CD4-positive, alpha-beta memory T cell (primary cell): Measurements from ENCODE around the gene STK11IP. TPM values are rescaled to one million over a fixed set of nuclear protein-coding genes. Genes with fewer than 3 reads are reported as not detected.

Source experiments
- CTCF ChIA-PET: fragments of 350-600 bp; sonication (Branson Sonifier 250); formaldehyde crosslinking; loops from one replicate; lab custom pipeline; 2021; ENCODE audit warnings: inconsistent platforms; ENCODE audit not compliant: partially characterized antibody; lab: Charles Lee
- POLR2A ChIA-PET: fragments of 350-600 bp; sonication (Branson Sonifier 250); formaldehyde crosslinking; loops from one replicate; lab custom pipeline; 2021; ENCODE audit not compliant: partially characterized antibody; lab: Charles Lee
- DNase-seq, 5 donors: peaks; one replicate each; pipeline versions ENCODE4 v3.0.0 to v3.0.0-alpha.2; 2020 to 2022; ENCODE audit warnings: mixed read lengths in 1 of 5
- H3K27ac ChIP-seq: one replicate; pipeline ENCODE4 v1.7.0; 2013; ENCODE audit warnings: low read depth, low read length
- H3K27me3 ChIP-seq: 2 replicates; pipeline ENCODE4 v1.7.0; 2013; ENCODE audit warnings: mild to moderate bottlenecking, low read length, moderate library complexity; ENCODE audit not compliant: insufficient read depth
- H3K36me3 ChIP-seq: 2 replicates; pipeline ENCODE4 v1.7.0; 2013; ENCODE audit warnings: mild to moderate bottlenecking, low read length, moderate library complexity; ENCODE audit not compliant: insufficient read depth
- H3K4me1 ChIP-seq: 2 replicates; pipeline ENCODE4 v1.7.0; 2013; ENCODE audit warnings: mild to moderate bottlenecking, low read length, moderate library complexity; ENCODE audit not compliant: insufficient read depth
- H3K4me3 ChIP-seq, 2 donors: one replicate each; pipeline ENCODE4 v1.7.0; 2013; ENCODE audit warnings: low read length in 2 of 2, mild to moderate bottlenecking in 1 of 2
- H3K9me3 ChIP-seq, 2 donors: one replicate each; pipeline ENCODE4 v1.7.0; 2013; ENCODE audit warnings: low read length in 2 of 2, control low read depth in 1 of 2; ENCODE audit not compliant: control insufficient read depth in 1 of 2
- H3K27ac Mint-ChIP-seq, 7 donors: one replicate each; pipeline ENCODE4 v1.8.0; 2020 to 2021; ENCODE audit warnings: mixed read lengths in 7 of 7, mild to moderate bottlenecking in 6 of 7, inconsistent platforms in 3 of 7, moderate library complexity in 3 of 7
- H3K27me3 Mint-ChIP-seq, 2 donors: one replicate each; pipeline ENCODE4 v1.8.0; 2020 to 2021; ENCODE audit warnings: mixed read lengths in 2 of 2
- H3K36me3 Mint-ChIP-seq, 2 donors: one replicate each; pipeline ENCODE4 v1.8.0; 2020 to 2021; ENCODE audit warnings: mixed read lengths in 2 of 2, inconsistent platforms in 1 of 2, mild to moderate bottlenecking in 1 of 2
- H3K4me1 Mint-ChIP-seq, 4 donors: one replicate each; pipeline ENCODE4 v1.8.0; 2020 to 2021; ENCODE audit warnings: mixed read lengths in 4 of 4, mild to moderate bottlenecking in 1 of 4
- H3K4me3 Mint-ChIP-seq, 8 donors: one replicate each; pipeline ENCODE4 v1.8.0; 2020 to 2021; ENCODE audit warnings: mixed read lengths in 8 of 8, mild to moderate bottlenecking in 7 of 8, moderate library complexity in 6 of 8, inconsistent platforms in 3 of 8
- H3K9me3 Mint-ChIP-seq, 8 donors: one replicate each; pipeline ENCODE4 v1.8.0; 2020 to 2021; ENCODE audit warnings: mixed read lengths in 8 of 8, mild to moderate bottlenecking in 5 of 8, inconsistent platforms in 3 of 8, moderate library complexity in 1 of 8
- intact Hi-C: fragments of 100-400 bp; cut with micrococcal nuclease; formaldehyde crosslinking; loops from one replicate; pipeline ENCODE4 v1.15.1; 2023
- polyA plus RNA-seq, 2 donors: library from polyadenylated mRNA; unstranded; fragments of 300-500 nt; fragmentation: Illumina TruSeq; gene quantifications; one replicate each; pipeline ENCODE4 v1.2.3, GENCODE V29; 2021
- total RNA-seq, 2 experiments: library from RNA; stranded (reverse); gene quantifications; one replicate each; pipeline ENCODE4 v1.2.3, GENCODE V29; 2021

Gene STK11IP
- total and polyA plus RNA-seq, 4 experiments from 2014 or later = 8.3 to 50.2 (median 29.3) TPM

GRCh38 chr2:219661955-219662395 lies 64.3 kb downstream of the STK11IP start:
- no peaks in the 10 kb centered on the region for H3K4me1 Mint-ChIP-seq
- no peak overlapping the region for H3K27ac ChIP-seq
- no peak overlapping the region for H3K27ac Mint-ChIP-seq
- H3K4me3 Mint-ChIP-seq = no peak overlapping the region
- peaks cover 0 to 26% (median 16%) of the 10 kb centered on the region in 8 donors for H3K9me3 Mint-ChIP-seq
- H3K36me3 Mint-ChIP-seq = no peaks in the 10 kb centered on the region
- H3K4me1 ChIP-seq = no peaks in the 10 kb centered on the region
- H3K9me3 ChIP-seq = no peaks in the 10 kb centered on the region
- no peaks in the 10 kb centered on the region for H3K36me3 ChIP-seq
- H3K4me3 ChIP-seq = no peak overlapping the region
- DNase-seq = no peak
- H3K27me3 Mint-ChIP-seq = peaks cover 10 to 27% of the 10 kb centered on the region in 2 donors
- ChIA-PET CTCF (interaction anchor here (0.9 kb wide), 1 partner anchor 28 kb away, joined by 3 read pairs; no protein-coding TSS in a partner anchor), POLR2A (no interaction called here)
- H3K27me3 ChIP-seq = no peaks in the 10 kb centered on the region
- intact Hi-C loops = no loop called here

GRCh38 chr2:219662566-219662965 lies 64.9 kb downstream of the STK11IP start:
- Mint-ChIP-seq H3K9me3 (peaks cover 0 to 26% (median 16%) of the 10 kb centered on the region in 8 donors), H3K4me3 (no peak overlapping the region), H3K27ac (no peak overlapping the region), H3K36me3 (no peaks in the 10 kb centered on the region), H3K27me3 (peaks cover 11 to 27% of the 10 kb centered on the region in 2 donors), H3K4me1 (no peaks in the 10 kb centered on the region)
- Histone ChIP-seq H3K9me3 (no peaks in the 10 kb centered on the region), H3K27me3 (no peaks in the 10 kb centered on the region), H3K27ac (no peak overlapping the region), H3K4me3 (no peak overlapping the region), H3K36me3 (no peaks in the 10 kb centered on the region), H3K4me1 (no peaks in the 10 kb centered on the region)
- CTCF ChIA-PET = no interaction called here
- POLR2A ChIA-PET = no interaction called here
- intact Hi-C loops = no loop called here
- no peak for DNase-seq

- DNase-seq = no peak
- H3K27ac Mint-ChIP-seq = no peak overlapping the region
- no peaks in the 10 kb centered on the region for H3K36me3 ChIP-seq
- peaks cover 11 to 22% of the 10 kb centered on the region in 2 donors for H3K27me3 Mint-ChIP-seq
- H3K4me3 ChIP-seq = no peak overlapping the region
- peaks cover 0 to 26% (median 16%) of the 10 kb centered on the region in 8 donors for H3K9me3 Mint-ChIP-seq
- no peak overlapping the region for H3K27ac ChIP-seq
- no peaks in the 10 kb centered on the region for H3K4me1 Mint-ChIP-seq
- H3K36me3 Mint-ChIP-seq = no peaks in the 10 kb centered on the region
- intact Hi-C loops = no loop called here
- no peaks in the 10 kb centered on the region for H3K9me3 ChIP-seq
- H3K4me1 ChIP-seq = no peaks in the 10 kb centered on the region
- POLR2A ChIA-PET = no interaction called here
- no peak overlapping the region for H3K4me3 Mint-ChIP-seq
- CTCF ChIA-PET = no interaction called here
- no peaks in the 10 kb centered on the region for H3K27me3 ChIP-seq
Measured at GRCh38 chr2:219663116-219663762, 65.6 kb downstream of the STK11IP start.

GRCh38 chr2:219664041-219664440 lies 66.4 kb downstream of the STK11IP start:
- Mint-ChIP-seq H3K4me3 (no peak overlapping the region), H3K4me1 (no peaks in the 10 kb centered on the region), H3K9me3 (peaks cover 0 to 26% (median 15%) of the 10 kb centered on the region in 8 donors), H3K36me3 (no peaks in the 10 kb centered on the region), H3K27me3 (peaks cover 11 to 17% of the 10 kb centered on the region in 2 donors), H3K27ac (no peak overlapping the region)
- Histone ChIP-seq H3K9me3 (no peaks in the 10 kb centered on the region), H3K36me3 (no peaks in the 10 kb centered on the region), H3K27ac (no peak overlapping the region), H3K4me1 (no peaks in the 10 kb centered on the region), H3K27me3 (no peaks in the 10 kb centered on the region), H3K4me3 (no peak overlapping the region)
- DNase-seq = no peak
- ChIA-PET POLR2A (no interaction called here), CTCF (no interaction called here)
- intact Hi-C loops = no loop called here

- Histone ChIP-seq H3K36me3 (no peaks in the 10 kb centered on the region), H3K4me3 (no peak overlapping the region), H3K4me1 (no peaks in the 10 kb centered on the region), H3K27ac (no peak overlapping the region), H3K27me3 (no peaks in the 10 kb centered on the region), H3K9me3 (no peaks in the 10 kb centered on the region)
- Mint-ChIP-seq H3K27ac (peak overlapping the region in 1 of 7 donors; percentile 63), H3K36me3 (no peaks in the 10 kb centered on the region), H3K27me3 (peaks cover 8 to 18% of the 10 kb centered on the region in 2 donors), H3K4me3 (no peak overlapping the region), H3K4me1 (no peaks in the 10 kb centered on the region), H3K9me3 (peaks cover 0 to 26% (median 15%) of the 10 kb centered on the region in 8 donors)
- DNase-seq = no peak
- intact Hi-C loops = no loop called here
- ChIA-PET CTCF (interaction anchor here (0.7 to 1.3 kb wide), 3 partner anchors 25 to 1693 kb away, joined by 3 read pairs; no protein-coding TSS in a partner anchor), POLR2A (no interaction called here)
Measured at GRCh38 chr2:219664944-219665343, 67.3 kb downstream of the STK11IP start.

- Mint-ChIP-seq H3K36me3 (no peaks in the 10 kb centered on the region), H3K27ac (no peak overlapping the region), H3K4me1 (no peaks in the 10 kb centered on the region), H3K9me3 (peaks cover 0 to 18% (median 9%) of the 10 kb centered on the region in 8 donors), H3K27me3 (peaks cover 7 to 18% of the 10 kb centered on the region in 2 donors), H3K4me3 (no peak overlapping the region)
- no peak for DNase-seq
- Histone ChIP-seq H3K9me3 (no peaks in the 10 kb centered on the region), H3K36me3 (no peaks in the 10 kb centered on the region), H3K27me3 (no peaks in the 10 kb centered on the region), H3K4me3 (no peak overlapping the region), H3K27ac (no peak overlapping the region), H3K4me1 (no peaks in the 10 kb centered on the region)
- ChIA-PET POLR2A (no interaction called here), CTCF (interaction anchor here (0.7 kb wide), 1 partner anchor 133 kb away, joined by 4 read pairs; no protein-coding TSS in a partner anchor)
- intact Hi-C loops = no loop called here
Measured at GRCh38 chr2:219665926-219666325, 68.3 kb downstream of the STK11IP start.
